NCI-H2196 (cell line): ENCODE results near the gene TRAPPC8.
"Not testable (repeated sequence)": the region's sequence is repeated elsewhere in the genome, so short reads cannot be mapped to it uniquely, and the experiment has no call there.

ENCODE experiments used
- DNase-seq: peaks from one replicate; lab custom pipeline; 2025; ENCODE audit not compliant: unreplicated experiment; lab: John Stamatoyannopoulos, UW

TRAPPC8 gene

DNA sequence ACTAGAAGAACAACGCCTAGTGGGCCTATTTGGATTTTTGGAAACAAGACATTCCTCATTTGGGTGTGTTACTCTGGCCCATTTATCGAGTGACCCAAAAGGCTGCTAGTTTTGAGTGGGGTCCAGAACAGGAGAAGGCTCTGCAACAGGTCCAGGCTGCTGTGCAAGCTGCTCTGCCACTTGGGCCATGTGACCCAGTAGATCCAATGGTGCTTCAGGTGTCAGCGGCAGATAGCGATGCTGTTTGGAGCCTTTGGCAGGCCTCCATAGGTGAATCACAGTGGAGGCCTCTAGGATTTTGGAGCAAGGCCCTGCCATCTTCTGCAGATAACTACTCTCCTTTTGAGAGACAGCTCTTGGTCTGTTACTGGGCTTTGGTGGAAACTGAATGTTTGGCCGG lies 143.7 kb downstream of the TRAPPC8 start:
- not testable (repeated sequence) for DNase-seq

DNA sequence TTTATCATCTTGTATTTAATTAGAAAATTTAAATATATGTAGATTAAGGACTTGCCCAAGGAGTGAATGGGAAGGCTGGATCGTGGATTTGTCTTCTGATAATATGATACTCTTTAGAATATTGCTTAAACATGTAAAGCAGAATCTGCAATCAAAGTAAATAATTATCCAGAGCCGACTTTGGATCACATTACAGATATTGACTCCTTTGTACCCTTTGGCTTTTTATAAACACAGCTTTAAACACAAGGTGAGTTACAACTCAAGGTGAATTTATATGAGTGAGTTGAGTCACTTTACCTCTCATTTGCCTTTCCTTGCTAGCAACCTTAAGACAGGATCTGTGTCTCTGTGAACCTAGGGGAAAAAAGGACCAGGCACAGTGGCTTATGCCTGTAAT lies 144.5 kb downstream of the TRAPPC8 start:
- no peak for DNase-seq

DNA sequence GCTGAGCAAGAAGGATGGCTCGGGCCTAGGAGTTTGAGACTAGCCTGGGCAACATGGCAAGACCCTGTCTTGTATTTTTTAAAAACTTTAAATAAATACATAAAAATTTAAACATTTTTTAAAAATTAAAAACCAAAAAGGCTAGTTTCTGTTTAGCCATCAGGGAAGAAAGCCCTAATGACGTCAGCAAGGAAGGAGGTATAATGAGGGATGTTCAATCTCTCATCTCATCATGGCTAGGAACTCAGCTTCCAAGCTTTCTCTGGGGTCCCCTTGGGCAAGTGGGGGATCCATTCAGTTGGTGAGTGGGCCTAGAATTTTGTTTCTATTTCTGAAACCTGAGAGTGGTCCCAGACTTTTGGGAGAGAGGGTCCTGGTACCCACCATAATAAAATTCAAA lies 147.2 kb downstream of the TRAPPC8 start:
- no peak for DNase-seq

DNA sequence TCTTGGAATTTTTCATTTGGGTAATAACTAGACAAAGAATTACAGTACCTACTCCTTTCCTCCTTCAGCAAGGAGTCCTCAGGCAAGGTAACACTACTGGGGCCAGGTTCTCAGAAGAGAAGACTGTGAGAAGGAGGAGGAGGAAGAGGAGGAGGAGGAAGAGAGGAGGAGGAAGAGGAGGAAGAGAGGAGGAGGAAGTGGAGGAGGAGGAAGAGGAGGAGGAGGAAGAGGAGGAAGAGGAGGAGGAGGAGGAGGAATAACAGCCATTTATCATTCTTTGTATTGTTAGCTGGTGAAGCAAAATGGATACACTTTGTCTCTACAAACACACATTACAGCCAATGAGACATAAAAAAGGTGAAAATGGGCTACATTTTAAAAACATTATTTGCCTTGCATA lies 149.4 kb downstream of the TRAPPC8 start:
- no peak for DNase-seq

DNA sequence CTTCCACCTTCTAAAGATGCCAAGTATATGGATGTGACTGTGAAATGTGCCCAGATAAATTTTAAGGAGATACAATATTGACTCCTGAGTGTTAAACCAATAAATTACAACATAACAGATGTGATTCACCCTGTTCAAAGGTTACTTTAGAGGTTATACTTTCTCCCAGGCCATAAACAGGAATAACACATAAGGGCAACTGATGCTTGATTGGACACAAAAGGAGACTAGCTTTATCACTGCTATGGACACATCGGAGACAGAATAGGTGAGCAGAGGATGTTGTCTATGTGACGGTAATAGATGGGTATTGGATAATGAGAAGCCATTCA lies 150.4 kb downstream of the TRAPPC8 start:
- no peak for DNase-seq

DNA sequence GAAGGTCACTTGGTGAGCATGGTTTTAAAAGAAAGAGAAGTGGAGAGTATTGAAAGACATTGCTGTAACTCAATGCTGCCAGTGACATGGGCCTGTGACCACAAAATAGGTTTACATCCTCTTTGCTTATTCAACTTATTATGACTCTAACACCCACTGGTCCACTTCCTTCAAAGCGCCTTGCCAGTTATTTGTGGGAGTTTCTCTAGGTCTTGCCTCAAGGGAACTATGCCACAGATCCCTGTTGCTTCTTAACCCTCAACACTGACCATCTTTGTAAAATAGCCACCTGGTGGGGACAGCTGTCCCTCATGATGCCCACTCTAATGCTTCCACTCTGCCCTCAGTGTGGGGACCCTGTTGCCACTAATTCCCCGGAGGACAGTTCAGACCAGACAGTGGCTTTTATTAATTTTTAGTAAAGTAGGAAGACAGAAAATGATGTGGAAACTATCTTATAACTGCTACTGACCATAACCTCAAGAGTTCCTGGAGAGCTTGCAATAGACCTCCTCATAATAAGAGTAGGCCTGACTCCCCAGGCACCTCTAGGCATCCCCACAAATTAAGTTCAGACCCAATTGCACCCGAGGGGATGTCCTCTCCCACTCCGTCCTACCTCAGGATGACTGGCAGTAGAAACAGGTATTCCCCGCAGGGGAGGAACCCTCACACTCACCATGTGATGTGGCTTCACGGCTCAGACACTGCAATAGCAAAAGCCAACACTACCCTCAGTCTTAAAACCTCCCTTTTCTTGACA lies 150.9 kb downstream of the TRAPPC8 start:
- no peak for DNase-seq

DNA sequence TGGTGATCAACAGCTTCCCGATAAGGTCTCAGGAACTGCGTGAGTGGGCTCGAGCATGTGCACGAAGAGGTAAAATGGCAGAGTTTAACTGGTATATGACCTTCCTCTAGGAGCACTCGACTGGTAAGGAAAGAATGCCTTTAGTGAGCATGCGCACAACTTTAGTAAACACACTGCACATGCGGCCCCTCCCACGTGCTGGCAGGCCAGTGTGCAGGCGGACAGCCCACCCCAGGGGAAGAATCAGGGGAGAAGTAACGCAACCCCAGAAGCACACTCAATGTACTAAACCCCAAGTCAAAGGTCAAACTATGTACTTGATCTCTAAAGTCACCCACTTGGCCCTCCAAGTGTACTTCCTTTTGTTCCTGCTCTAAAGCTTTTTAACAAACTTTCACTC lies 153.5 kb downstream of the TRAPPC8 start:
- DNase-seq: no peak

DNA sequence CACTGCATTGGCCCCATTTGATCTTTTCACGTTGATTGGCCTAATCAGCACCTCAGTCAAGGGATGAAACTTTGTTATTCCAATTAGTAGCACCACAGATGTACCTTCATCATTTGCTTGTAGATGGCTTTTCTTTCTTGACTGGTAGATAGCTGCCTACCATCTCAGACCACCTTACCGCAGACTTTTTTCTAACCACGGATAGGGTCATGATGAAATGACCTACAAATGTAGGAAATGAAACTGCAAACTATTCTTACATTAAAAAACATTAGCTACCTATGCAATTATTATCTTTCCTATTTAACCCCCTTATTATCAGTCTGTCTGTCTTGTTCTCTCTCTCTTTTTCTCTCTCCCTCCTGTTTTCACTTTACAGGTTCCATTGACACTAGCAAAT lies 159.9 kb downstream of the TRAPPC8 start:
- no peak for DNase-seq
